HG03354 (cell line): ENCODE measurements around the gene DACT1.
A peak's percentile ranks its signal among the peaks of the same experiment; 100 is the strongest.
"Not testable (repeated sequence)": the region's sequence is repeated elsewhere in the genome, so short reads cannot be mapped to it uniquely, and the experiment has no call there.

Experiments
- ATAC-seq: cut with Tn5 transposase; IDR thresholded peaks from one replicate; pipeline ENCODE4 v1.9.1; 2021; ENCODE audit warnings: mild to moderate bottlenecking; ENCODE audit not compliant: unreplicated experiment, poor library complexity, severe bottlenecking

Gene DACT1

GRCh38 chr14:58637391-58638230 lies at the start of gene DACT1:
TSS of gene DACT1 (plus strand) at chr14:58637962. CDS start at chr14:58638203, 241 bp downstream.
- ATAC-seq = peak; percentile 55

DNA sequence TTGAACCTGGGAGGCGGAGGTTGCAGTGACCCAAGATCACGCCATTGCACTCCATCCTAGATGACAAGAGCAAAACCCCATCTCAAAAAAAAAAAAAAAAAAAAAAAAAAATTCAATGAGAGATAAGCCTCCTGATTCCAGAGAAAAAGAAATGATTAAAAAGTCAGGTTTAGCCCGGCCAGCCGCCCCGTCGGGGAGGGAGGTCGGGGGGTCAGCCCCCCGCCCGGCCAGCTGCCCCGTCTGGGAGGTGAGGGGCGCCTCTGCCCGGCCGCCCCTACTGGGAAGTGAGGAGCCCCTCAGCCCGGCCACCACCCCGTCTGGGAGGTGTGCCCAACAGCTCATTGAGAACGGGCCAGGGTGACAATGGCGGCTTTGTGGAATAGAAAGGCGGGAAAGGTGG lies 49.4 kb upstream of the DACT1 start:
- not testable (repeated sequence) for ATAC-seq

- no peak for ATAC-seq
Observed at GRCh38 chr14:58593977-58594376, 43.8 kb upstream of the DACT1 start.

GRCh38 chr14:58597041-58597440 lies 40.7 kb upstream of the DACT1 start:
- ATAC-seq = no peak

GRCh38 chr14:58598028-58598803 lies 39.5 kb upstream of the DACT1 start:
- no peak for ATAC-seq

GRCh38 chr14:58598804-58599525 lies 38.8 kb upstream of the DACT1 start:
- no peak for ATAC-seq

DNA sequence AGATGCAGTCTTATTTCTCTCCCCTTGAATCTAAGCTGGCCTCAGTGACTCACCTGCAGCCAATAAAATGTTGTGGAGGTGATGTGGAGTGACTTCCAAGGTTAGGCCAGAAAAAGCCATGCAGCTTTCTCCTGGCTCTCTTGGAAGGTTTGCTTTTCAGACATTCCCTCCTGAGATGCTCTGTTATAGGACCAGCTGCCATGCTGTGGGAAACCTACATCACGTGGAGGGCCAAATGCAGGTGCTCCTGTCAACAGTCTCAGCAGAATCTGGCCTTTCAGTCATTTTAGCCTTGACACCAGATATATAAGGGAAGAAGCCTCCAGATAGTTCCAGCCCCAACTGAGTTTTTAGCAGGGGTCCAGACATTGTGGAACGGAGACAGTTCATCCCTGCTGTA lies 38.1 kb upstream of the DACT1 start:
- ATAC-seq = no peak

DNA sequence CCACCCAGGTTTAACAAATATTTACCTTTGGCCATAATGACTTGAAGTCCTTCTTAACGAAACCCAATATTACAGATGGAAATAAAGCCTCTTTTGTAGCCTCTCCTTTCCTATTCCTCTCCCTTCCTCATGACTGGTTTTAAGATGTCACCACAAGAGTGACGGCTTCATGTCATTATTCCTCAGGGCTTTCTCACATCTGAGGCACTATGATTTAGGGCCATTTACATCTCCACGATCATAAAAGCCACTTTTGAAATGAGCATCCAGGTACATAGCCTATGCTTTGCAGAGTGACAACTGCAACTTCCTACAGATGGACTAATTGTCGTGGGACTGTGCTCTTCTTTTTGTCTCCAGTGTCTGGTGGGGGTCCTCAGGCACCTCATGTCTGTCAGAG lies 32.3 kb upstream of the DACT1 start:
- ATAC-seq = no peak

GRCh38 chr14:58607131-58607951 lies 30.4 kb upstream of the DACT1 start:
- ATAC-seq = no peak

GRCh38 chr14:58607952-58608317 lies 29.8 kb upstream of the DACT1 start:
- no peak for ATAC-seq

- no peak for ATAC-seq
Observed at GRCh38 chr14:58617619-58618018, 20.1 kb upstream of the DACT1 start.

GRCh38 chr14:58620011-58620410 lies 17.8 kb upstream of the DACT1 start:
- no peak for ATAC-seq

DNA sequence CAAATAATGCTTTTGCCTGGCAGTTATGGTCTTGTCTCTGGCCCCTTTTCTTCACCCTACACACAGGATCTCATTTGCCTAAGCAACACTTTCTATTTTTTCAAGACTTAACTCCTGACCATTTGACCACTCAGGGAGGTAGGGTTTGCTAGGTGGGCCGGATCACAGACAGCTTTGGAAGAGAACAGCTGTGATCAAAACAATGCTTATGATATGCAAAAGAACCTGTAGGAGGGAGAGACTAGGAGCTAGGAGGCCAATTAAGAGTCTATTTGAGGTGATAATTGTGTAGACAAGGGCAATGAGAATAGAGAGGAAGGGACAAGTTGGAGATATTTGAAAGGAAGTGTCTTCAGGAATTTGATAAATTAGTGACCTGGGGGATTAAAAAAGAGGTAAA lies 12.3 kb upstream of the DACT1 start:
- no peak for ATAC-seq

- no peak for ATAC-seq
Observed at GRCh38 chr14:58626431-58626831, 11.3 kb upstream of the DACT1 start.

DNA sequence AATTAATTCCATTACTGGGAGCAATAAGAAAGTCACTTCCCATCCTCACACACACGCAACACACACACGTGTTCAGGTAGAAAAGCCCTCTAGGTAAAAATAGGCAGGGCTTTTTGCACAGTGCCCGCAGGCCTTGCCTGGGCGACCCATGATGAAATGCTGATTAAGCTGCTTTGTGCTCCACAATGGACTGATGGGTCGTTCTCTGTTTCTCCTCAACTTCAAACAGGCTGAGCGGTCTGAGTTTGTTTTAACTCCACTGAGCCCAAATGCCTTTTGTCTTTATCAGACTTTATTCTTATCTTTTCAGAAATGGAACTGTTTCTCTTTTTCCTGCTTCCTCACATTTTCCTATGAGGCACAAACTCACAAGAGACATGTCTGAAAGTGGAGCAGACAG lies 9.4 kb upstream of the DACT1 start:
- ATAC-seq = no peak

DNA sequence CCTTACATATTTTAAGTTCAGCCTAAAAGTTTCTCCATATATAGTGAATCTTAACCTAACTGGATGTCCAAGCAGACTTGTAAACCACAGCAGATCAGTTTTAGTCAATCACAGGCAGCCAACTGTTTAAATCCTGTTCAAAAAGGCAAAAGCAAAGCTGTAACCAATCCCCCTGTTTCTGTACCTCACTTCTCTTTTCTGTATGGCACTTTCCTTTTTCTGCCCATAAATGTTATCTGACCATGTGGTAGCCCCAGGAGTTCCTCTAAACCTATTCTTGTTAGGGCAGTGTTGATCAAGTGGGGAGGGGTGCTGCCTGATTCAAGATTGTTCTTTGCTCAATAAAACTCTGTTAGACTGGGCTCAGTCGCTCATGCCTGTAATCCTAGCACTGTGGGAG lies 8.5 kb upstream of the DACT1 start:
- no peak for ATAC-seq

- ATAC-seq = no peak
Observed at GRCh38 chr14:58631732-58632131, 6.0 kb upstream of the DACT1 start.

- no peak for ATAC-seq
Observed at GRCh38 chr14:58633831-58634230, 3.9 kb upstream of the DACT1 start.

- ATAC-seq = no peak
Observed at GRCh38 chr14:58634406-58635090, 3.2 kb upstream of the DACT1 start.
